Activated T-helper 2 cell treated with anti-CD3 and anti-CD28 coated beads, Interferon-gamma antibody, Interleukin-2, Interleukin-4, amounts not matched to agents 10 μg/mL and 5 μg/mL and 100 μg/mL, durations not matched to agents 14 hours and 24 hours and 36 hours (primary cell): ENCODE measurements around the gene PTPRF. TPM values are rescaled to one million over a fixed set of nuclear protein-coding genes. Genes with fewer than 3 reads are reported as not detected.

ENCODE experiments used
- DNase-seq: peaks from one replicate; pipeline ENCODE4 v3.0.0; 2021; ENCODE audit warnings: low spot score
- H3K27ac Mint-ChIP-seq: one replicate; pipeline ENCODE4 v1.8.0; 2021; ENCODE audit warnings: mixed read lengths
- H3K27me3 Mint-ChIP-seq: one replicate; pipeline ENCODE4 v1.8.0; 2021; ENCODE audit warnings: low read depth, mixed read lengths
- H3K36me3 Mint-ChIP-seq: one replicate; pipeline ENCODE4 v1.8.0; 2021; ENCODE audit warnings: low read depth, mixed read lengths
- H3K4me1 Mint-ChIP-seq: one replicate; pipeline ENCODE4 v1.8.0; 2021; ENCODE audit warnings: low read depth, mixed read lengths
- H3K4me3 Mint-ChIP-seq: one replicate; pipeline ENCODE4 v1.8.0; 2021; ENCODE audit warnings: low read depth, mild to moderate bottlenecking, moderate library complexity, mixed read lengths
- H3K9me3 Mint-ChIP-seq: one replicate; pipeline ENCODE4 v1.8.0; 2021; ENCODE audit warnings: mixed read lengths
- intact Hi-C: fragments of 100-400 bp; cut with micrococcal nuclease; formaldehyde crosslinking; loops from one replicate; pipeline ENCODE4 v1.15.1; 2023
- total RNA-seq: library from RNA; stranded (reverse); gene quantifications from 2 replicates; pipeline ENCODE4 v1.2.3, GENCODE V29; 2022

PTPRF gene
- total RNA-seq, 1 donor from 2014 or later, result 3.0 TPM

DNA sequence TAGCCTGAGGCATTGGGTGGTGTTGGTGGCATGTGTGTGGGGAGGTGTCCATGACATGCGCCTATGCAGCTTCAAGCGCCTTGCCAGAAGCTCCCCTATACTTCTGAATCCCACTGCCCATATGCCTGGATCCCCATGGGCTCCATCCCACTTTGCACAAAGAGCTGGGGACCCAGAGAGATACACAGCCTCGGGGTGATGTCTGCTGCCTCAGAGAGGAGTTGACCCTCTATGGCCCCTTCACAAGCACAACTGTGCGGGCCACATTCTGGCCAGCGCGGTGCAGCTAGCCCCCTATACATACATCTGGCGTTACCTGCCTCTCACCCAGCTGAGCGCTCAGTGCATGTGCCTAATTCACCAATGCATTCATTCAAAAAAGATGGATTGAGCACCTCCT lies 9.6 kb upstream of the PTPRF start:
- intact Hi-C loops, result loop anchor here (5.0 kb wide), 1 partner anchor 421 kb away; no protein-coding TSS in a partner anchor
- no peak overlapping the region for H3K4me3 Mint-ChIP-seq

GRCh38 chr1:43521756-43522155 lies 8.9 kb upstream of the PTPRF start:
- no peaks in the 10 kb centered on the region for H3K36me3 Mint-ChIP-seq
- intact Hi-C loops, result loop anchor here (5.0 kb wide), 1 partner anchor 421 kb away; no protein-coding TSS in a partner anchor
- H3K9me3 Mint-ChIP-seq, result no peaks in the 10 kb centered on the region
- no peak for DNase-seq
- no peak overlapping the region for H3K27ac Mint-ChIP-seq
- H3K4me3 Mint-ChIP-seq, result no peak overlapping the region
- peaks cover 2% of the 10 kb centered on the region for H3K4me1 Mint-ChIP-seq
- peaks cover 42% of the 10 kb centered on the region for H3K27me3 Mint-ChIP-seq

More for the DNA sequence above, 9.6 kb upstream of the PTPRF start:
- Mint-ChIP-seq H3K27me3 (peaks cover 43% of the 10 kb centered on the region), H3K9me3 (no peaks in the 10 kb centered on the region), H3K36me3 (no peaks in the 10 kb centered on the region), H3K27ac (no peak overlapping the region), H3K4me1 (peaks cover 2% of the 10 kb centered on the region)
- no peak for DNase-seq

GRCh38 chr1:43522431-43522775 lies 8.3 kb upstream of the PTPRF start:
- Mint-ChIP-seq H3K9me3 (no peaks in the 10 kb centered on the region), H3K36me3 (no peaks in the 10 kb centered on the region), H3K4me1 (peaks cover 2% of the 10 kb centered on the region), H3K4me3 (no peak overlapping the region), H3K27ac (no peak overlapping the region), H3K27me3 (peaks cover 40% of the 10 kb centered on the region)
- intact Hi-C loops, result loop anchor here (5.0 kb wide), 1 partner anchor 420 kb away; no protein-coding TSS in a partner anchor
- no peak for DNase-seq

DNA sequence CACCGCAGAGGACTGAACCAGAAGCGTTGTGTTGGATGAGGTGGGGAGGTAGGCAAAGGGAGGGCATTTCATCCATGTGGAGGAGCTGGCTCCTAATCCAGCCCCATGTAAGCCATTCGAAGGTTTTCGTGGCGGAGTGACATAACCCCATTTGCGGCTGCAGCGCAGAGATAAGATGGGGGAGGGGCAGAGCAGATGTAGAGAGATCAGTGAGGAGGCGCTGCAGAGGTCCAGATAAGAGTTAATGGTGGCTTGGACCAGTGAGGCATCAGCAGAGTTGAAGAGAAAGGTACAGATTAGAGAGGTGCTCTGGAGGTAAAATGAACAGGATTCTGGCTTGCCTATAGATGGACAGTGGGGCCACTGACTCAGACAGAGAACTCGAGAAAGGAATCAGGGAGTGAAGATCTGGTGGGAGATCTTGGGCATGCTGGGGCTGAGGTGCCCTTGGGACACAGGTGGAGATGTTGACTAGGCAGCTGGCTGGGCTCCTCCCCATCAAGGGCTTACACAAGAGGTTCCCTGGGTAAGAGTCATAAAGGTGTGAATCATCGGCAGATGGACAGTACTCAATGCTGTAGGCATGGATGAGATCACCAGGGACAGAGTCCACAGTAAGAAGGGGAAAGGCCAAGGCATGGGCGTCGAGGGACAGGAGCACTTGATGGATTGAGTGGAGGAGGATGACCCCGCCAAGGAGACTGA lies 7.8 kb upstream of the PTPRF start:
- H3K27me3 Mint-ChIP-seq, result peaks cover 43% of the 10 kb centered on the region
- peaks cover 2% of the 10 kb centered on the region for H3K4me1 Mint-ChIP-seq
- H3K36me3 Mint-ChIP-seq, result no peaks in the 10 kb centered on the region
- H3K9me3 Mint-ChIP-seq, result no peaks in the 10 kb centered on the region
- no peak overlapping the region for H3K27ac Mint-ChIP-seq
- intact Hi-C loops, result loop anchor here (5.0 kb wide), 1 partner anchor 419 kb away; no protein-coding TSS in a partner anchor
- no peak overlapping the region for H3K4me3 Mint-ChIP-seq
- no peak for DNase-seq

DNA sequence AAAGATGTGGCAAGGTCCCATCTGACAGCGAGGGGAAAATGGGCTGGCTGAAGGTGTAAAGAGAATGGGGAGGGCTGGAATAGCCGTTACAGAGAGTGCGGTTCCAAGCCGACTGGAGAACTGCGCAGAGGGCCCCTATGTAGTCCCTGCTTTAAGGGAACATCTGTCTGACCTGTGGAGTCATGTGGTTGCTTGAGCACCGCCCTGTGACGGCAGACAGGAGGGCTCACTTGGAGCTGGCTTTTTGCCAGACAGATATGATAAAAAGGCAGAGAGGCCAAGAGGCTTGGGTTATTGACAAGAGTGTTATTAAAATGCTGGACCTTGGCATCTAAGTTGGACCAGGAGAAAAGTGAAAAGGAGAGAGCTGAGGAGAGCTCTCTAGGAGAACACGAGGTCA lies 5.9 kb upstream of the PTPRF start:
- no peak overlapping the region for H3K27ac Mint-ChIP-seq

DNA sequence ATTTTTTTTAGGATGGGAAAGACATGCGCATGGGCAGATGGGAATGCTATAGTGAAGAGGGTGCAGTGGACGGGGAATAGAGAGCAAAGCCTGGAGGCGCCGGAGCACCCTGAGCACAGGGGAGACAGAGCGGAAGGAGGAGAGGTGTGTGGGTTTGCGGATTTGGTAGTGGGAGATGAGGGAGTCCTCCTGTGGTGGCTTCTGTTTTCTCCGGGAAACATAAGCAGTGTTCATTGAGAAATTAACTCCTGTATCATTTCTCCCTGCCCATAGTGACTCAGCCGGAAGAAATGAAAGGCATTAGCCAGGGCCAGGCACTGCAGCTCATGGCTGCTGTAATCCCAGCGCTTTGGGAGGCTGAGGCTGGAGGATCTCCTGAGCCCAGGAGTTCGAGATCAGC lies 4.7 kb upstream of the PTPRF start:
- no peak for DNase-seq
- Mint-ChIP-seq H3K4me1 (peaks cover 12% of the 10 kb centered on the region), H3K27me3 (peaks cover 46% of the 10 kb centered on the region), H3K4me3 (no peak overlapping the region), H3K27ac (no peak overlapping the region), H3K36me3 (no peaks in the 10 kb centered on the region), H3K9me3 (no peaks in the 10 kb centered on the region)
- intact Hi-C loops, result loop anchor here (5.0 kb wide), 2 partner anchors 406 to 511 kb away; partner anchors contain the start of gene ARTN

More for the DNA sequence above, 5.9 kb upstream of the PTPRF start:
- no peak for DNase-seq
- H3K4me1 Mint-ChIP-seq, result peaks cover 7% of the 10 kb centered on the region
- H3K27me3 Mint-ChIP-seq, result peaks cover 42% of the 10 kb centered on the region
- no peaks in the 10 kb centered on the region for H3K36me3 Mint-ChIP-seq
- intact Hi-C loops, result loop anchor here (5.0 kb wide), 3 partner anchors 407 to 512 kb away; partner anchors contain the start of gene ARTN
- no peaks in the 10 kb centered on the region for H3K9me3 Mint-ChIP-seq
- no peak overlapping the region for H3K4me3 Mint-ChIP-seq

DNA sequence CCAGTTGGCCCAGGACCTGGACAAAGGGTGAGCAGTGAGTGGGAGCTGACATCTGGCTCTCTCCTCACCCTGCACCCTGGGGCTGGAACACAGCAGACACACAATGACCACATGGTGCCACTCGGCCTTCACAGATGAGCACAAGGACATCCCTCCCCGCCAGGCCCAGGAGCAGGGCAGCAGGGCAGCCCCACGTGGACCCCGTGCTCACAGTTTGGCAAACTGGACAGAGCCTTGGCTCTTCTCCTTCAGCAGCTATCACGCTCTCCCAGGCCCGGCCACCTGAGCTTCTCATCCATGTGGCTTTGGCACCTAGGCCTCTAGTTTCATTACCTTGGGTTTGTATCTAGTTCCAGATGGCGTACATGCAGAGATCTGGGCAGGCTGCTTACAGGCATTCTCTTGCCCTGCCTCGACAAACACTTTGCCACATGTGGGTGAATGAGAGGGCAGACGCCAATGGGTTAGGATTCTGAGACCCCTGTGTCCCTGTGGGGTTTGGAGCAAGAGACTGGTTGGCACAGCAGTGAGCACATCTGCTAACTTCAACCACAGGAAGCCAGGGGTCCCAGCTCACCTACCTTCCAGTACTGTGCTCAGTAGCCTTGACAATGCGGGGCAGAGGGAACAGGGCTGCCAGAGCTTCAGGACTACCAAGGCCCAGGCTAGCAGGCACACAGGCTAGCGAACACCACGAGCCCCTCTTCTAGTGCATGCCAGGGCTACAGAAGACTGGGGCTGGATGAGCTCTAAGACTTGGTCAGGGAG lies 3.4 kb upstream of the PTPRF start:
- no peak overlapping the region for H3K27ac Mint-ChIP-seq
- no peak overlapping the region for H3K4me3 Mint-ChIP-seq
- peaks cover 47% of the 10 kb centered on the region for H3K27me3 Mint-ChIP-seq
- no peaks in the 10 kb centered on the region for H3K9me3 Mint-ChIP-seq
- peaks cover 15% of the 10 kb centered on the region for H3K4me1 Mint-ChIP-seq
- no peaks in the 10 kb centered on the region for H3K36me3 Mint-ChIP-seq
- intact Hi-C loops, result loop anchor here (5.0 kb wide), 2 partner anchors 405 to 510 kb away; partner anchors contain the start of gene ARTN
- no peak for DNase-seq

- Mint-ChIP-seq H3K27me3 (peaks cover 52% of the 10 kb centered on the region), H3K27ac (no peak overlapping the region), H3K36me3 (no peaks in the 10 kb centered on the region), H3K4me3 (peak overlapping the region; percentile 14), H3K9me3 (no peaks in the 10 kb centered on the region), H3K4me1 (peaks cover 15% of the 10 kb centered on the region)
- intact Hi-C loops, result loop anchor here (1.0 to 5.0 kb wide), 4 partner anchors 122 to 508 kb away; partner anchors contain the start of genes ARTN and KDM4A
- DNase-seq, result peak; percentile 66
Measured at GRCh38 chr1:43529206-43529731, 1.4 kb upstream of the PTPRF start.

DNA sequence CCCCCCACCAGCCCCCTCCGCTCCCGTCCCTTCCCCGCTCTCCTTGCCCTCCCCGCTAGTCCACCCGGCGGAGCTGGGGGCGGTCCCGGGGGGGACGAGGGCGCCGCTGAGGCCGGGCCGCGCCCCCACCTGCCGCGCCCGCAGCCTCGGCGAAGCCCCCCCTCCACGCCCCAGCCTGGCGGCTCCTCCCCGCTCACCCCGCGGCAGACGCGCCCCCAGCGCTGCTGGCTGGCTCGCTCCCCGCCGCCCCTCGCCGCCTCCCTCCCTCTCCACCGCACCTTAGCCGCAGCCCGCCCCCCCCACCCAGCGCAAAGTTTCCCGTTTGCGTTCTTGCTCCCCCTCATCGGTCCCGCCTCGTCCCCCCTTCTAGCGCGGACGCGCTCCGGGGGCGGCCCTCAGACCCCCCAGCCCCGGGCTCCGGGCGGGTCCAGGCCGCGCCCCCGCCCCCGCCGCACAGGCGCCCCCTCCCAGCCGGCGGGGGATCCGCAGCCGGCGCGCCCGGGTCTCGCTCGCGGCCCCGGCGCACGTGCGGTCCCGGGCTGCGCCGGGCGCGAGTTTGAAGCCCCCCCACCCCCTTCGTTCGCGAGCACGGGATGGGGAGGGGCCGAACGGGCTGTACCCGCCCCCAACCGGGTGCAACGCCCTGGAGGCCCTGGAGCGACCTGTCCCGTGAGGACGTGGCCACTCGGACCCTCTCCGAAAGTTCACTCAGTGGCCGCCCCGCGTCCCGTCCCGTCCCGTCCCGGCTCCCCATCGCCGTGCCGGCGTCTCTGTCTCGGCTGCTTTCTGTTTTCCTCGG lies 623 bp downstream of the PTPRF start:
- Mint-ChIP-seq H3K36me3 (no peaks in the 10 kb centered on the region), H3K9me3 (no peaks in the 10 kb centered on the region), H3K27me3 (peaks cover 47% of the 10 kb centered on the region), H3K4me1 (peaks cover 15% of the 10 kb centered on the region), H3K4me3 (peak overlapping the region; percentile 87), H3K27ac (peak overlapping the region; percentile 48)
- no peak for DNase-seq
- intact Hi-C loops, result loop anchor here (5.0 kb wide), 1 partner anchor 176 kb away; the partner anchor contains the start of gene ST3GAL3

DNA sequence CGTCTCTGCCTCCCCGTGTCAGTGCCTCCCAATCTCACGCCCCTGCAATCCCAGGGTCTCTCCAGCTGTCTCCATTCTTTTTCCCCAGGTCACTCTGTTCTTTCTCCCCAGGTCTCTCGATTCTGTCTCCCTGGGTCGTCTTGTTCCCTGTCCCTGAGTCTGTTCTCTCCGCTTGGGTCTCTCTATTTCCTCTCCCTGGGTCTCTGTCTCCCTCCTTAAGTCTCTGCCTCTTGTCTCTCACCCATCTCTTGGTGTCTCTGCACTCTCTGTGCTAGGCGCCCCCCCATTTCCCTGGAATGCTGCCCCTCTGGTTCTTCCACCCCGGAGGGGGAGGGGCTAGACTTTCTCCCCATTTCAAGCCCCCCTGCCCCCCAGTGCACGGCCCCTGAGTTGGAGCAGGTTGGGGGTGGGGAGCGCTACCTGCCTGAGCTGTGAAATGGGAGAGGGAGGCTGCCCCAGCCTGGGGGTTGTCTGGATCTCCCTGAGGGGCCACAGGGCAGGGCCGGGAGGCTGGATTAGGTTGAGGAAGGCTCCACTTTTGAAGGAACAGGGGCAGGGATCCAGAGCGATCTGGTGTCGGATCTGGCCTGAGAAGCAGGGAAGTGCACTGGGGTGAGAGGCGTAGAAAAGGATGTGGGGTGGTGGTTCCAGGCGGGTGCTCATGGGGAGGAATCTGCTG lies 1.4 kb downstream of the PTPRF start:
- peak overlapping the region; percentile 48 for H3K27ac Mint-ChIP-seq
- DNase-seq, result no peak
- intact Hi-C loops, result loop anchor here (5.0 kb wide), 1 partner anchor 175 kb away; the partner anchor contains the start of gene ST3GAL3
- H3K4me3 Mint-ChIP-seq, result peak overlapping the region; percentile 87
- peaks cover 47% of the 10 kb centered on the region for H3K27me3 Mint-ChIP-seq
- H3K9me3 Mint-ChIP-seq, result no peaks in the 10 kb centered on the region
- H3K4me1 Mint-ChIP-seq, result peaks cover 15% of the 10 kb centered on the region
- no peaks in the 10 kb centered on the region for H3K36me3 Mint-ChIP-seq

DNA sequence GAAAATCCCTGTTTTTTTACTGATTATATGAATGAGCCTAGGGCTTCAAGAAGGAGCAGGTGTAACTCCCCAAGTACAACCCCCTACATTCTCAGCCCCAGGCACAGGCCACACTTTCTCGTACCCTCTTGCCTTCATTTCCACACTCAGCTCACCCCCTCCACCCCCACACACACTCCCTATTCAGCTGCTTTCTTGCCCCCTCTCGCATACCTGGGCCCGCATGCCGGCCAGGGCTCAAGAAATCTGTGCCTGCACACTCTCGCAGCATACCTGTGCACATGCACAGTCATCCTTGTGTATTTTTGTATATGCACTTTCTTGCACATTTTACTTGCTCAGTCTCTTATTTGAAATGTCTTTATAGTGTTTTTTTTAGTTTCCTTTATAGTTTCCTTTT lies 2.0 kb downstream of the PTPRF start:
- H3K36me3 Mint-ChIP-seq, result no peaks in the 10 kb centered on the region
- H3K27me3 Mint-ChIP-seq, result peaks cover 42% of the 10 kb centered on the region
- intact Hi-C loops, result loop anchor here (5.0 kb wide), 1 partner anchor 175 kb away; the partner anchor contains the start of gene ST3GAL3
- H3K27ac Mint-ChIP-seq, result no peak overlapping the region
- peak overlapping the region; percentile 67 for H3K4me3 Mint-ChIP-seq
- no peaks in the 10 kb centered on the region for H3K9me3 Mint-ChIP-seq
- DNase-seq, result no peak
- H3K4me1 Mint-ChIP-seq, result peaks cover 15% of the 10 kb centered on the region
